Mesothelial cell of epicardium (in vitro differentiated cells): Measurements from ENCODE around the gene UROD. TPM values are rescaled to one million over a fixed set of nuclear protein-coding genes. Genes with fewer than 3 reads are reported as not detected.
A peak's percentile ranks its signal among the peaks of the same experiment; 100 is the strongest.
"Not testable (repeated sequence)": the region's sequence is repeated elsewhere in the genome, so short reads cannot be mapped to it uniquely, and the experiment has no call there.

Experiments
- DNase-seq, 2 experiments: peaks; one replicate each; pipeline ENCODE4 v3.0.0; 2021; ENCODE audit warnings: low spot score in 2 of 2; ENCODE audit not compliant: unreplicated experiment in 2 of 2
- H3K27ac Mint-ChIP-seq: 2 replicates; pipeline ENCODE4 v1.8.0; 2021; ENCODE audit warnings: mixed read lengths
- H3K27me3 Mint-ChIP-seq: 2 replicates; pipeline ENCODE4 v1.8.0; 2021; ENCODE audit warnings: low read depth, mixed read lengths
- H3K36me3 Mint-ChIP-seq: 2 replicates; pipeline ENCODE4 v1.8.0; 2021; ENCODE audit warnings: mixed read lengths
- H3K4me1 Mint-ChIP-seq: 2 replicates; pipeline ENCODE4 v1.8.0; 2021; ENCODE audit warnings: mixed read lengths
- H3K4me3 Mint-ChIP-seq: 2 replicates; pipeline ENCODE4 v1.8.0; 2021; ENCODE audit warnings: mild to moderate bottlenecking, moderate library complexity, mixed read lengths
- H3K9me3 Mint-ChIP-seq: 2 replicates; pipeline ENCODE4 v1.8.0; 2021; ENCODE audit warnings: mixed read lengths
- total RNA-seq: library from RNA; stranded (reverse); gene quantifications from 3 replicates; pipeline ENCODE4 v1.2.1, GENCODE V29; 2021
- TF ChIP-seq, protein P1 (sequence below): fragments of 200-600 bp; sonication (generic); IDR thresholded peaks from one replicate; pipeline ENCODE4 v1.5.0; 2021; ENCODE audit warnings: antibody characterized with exemption; ENCODE audit not compliant: unreplicated experiment

The UROD gene
- total RNA-seq, 1 donor from 2014 or later = 85.6 TPM

DNA sequence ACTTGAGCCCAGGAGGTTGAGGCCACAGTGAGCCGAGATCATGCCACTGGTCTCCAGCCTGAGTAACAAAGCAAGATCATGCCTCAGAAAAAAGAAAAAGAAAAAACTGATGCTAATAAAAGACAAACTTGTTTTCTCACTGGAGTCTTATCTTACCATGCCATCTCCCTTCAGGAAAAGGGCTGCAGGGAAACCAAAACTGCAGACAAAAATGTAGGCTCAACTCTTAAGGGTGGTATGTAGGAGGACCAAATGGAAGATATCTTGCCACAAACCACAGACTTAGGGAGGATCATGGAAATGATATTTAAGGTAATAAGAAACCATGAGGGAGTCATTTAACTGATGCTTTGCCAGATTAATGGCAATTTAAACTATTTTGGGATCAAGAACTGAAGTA lies 32.9 kb downstream of the UROD start:
- Mint-ChIP-seq H3K36me3 (no peaks in the 10 kb centered on the region), H3K4me3 (no peak overlapping the region), H3K27ac (no peak overlapping the region), H3K9me3 (no peaks in the 10 kb centered on the region), H3K27me3 (no peaks in the 10 kb centered on the region), H3K4me1 (no peaks in the 10 kb centered on the region)
- TF ChIP-seq, protein P1, sequence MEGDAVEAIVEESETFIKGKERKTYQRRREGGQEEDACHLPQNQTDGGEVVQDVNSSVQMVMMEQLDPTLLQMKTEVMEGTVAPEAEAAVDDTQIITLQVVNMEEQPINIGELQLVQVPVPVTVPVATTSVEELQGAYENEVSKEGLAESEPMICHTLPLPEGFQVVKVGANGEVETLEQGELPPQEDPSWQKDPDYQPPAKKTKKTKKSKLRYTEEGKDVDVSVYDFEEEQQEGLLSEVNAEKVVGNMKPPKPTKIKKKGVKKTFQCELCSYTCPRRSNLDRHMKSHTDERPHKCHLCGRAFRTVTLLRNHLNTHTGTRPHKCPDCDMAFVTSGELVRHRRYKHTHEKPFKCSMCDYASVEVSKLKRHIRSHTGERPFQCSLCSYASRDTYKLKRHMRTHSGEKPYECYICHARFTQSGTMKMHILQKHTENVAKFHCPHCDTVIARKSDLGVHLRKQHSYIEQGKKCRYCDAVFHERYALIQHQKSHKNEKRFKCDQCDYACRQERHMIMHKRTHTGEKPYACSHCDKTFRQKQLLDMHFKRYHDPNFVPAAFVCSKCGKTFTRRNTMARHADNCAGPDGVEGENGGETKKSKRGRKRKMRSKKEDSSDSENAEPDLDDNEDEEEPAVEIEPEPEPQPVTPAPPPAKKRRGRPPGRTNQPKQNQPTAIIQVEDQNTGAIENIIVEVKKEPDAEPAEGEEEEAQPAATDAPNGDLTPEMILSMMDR = no peak
- no peak for DNase-seq

DNA sequence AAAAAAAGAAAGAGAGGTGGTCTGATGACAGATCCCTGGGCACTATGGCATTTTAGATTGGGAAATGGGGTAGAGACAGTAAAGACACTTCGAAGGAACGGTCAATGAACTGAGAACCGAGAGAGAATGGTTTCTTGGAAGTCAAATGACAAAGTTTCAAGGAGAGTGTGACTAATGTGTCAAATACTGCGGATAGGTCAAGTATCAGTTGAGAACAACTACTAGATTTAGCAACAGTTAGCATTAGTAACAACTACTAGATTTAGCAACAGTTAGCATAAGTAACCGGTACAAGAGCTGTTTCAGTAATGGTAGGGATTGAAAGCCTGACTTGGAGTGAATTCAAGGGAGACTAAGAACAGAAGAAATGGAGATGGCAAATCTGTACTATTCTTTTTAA lies 35.0 kb downstream of the UROD start:
- Mint-ChIP-seq H3K27ac (no peak overlapping the region), H3K4me1 (peaks cover 8% of the 10 kb centered on the region), H3K36me3 (no peaks in the 10 kb centered on the region), H3K4me3 (no peak overlapping the region), H3K27me3 (no peaks in the 10 kb centered on the region), H3K9me3 (no peaks in the 10 kb centered on the region)
- no peak for DNase-seq
- TF ChIP-seq, protein P1 = no peak

DNA sequence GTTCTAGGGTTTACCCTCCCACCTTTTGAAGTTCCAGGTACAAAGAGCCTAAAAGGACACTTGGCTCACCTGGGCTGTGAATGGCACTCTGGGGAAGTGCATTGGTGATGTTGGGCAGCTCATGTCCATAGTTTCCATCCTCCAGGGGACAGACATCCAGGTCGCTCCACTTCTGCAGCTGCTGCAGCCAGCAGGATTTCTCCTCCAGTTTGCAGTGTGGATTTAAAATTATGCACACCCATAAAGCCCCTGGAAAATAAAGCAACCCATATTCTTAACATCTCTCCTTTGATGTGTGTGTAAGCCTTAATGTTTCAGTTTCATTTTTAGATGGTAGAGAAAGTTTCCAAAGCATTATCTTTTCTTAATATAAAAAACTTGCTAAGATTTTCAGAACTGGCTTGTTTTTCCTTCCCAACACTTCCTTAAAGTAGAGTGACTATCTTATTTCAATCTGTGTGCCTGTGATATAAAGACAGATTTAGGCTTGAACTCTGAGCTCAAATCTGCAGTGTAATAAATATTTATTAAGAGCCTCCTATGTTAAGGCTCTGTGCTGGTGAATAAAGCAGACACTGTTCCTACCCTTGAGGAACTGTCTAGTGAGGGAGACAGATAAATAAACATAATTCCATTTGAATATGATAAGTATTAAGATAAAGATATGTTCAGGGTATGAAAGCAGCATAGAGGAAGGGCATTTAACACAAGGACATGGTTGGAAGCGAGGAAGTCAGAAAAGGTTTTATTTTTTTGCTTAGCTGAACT lies 39.1 kb downstream of the UROD start:
- Mint-ChIP-seq H3K27me3 (no peaks in the 10 kb centered on the region), H3K4me3 (no peak overlapping the region), H3K4me1 (peaks cover 9% of the 10 kb centered on the region), H3K9me3 (no peaks in the 10 kb centered on the region), H3K27ac (peak overlapping the region; percentile 18), H3K36me3 (no peaks in the 10 kb centered on the region)
- TF ChIP-seq, protein P1 = no peak
- DNase-seq = no peak

DNA sequence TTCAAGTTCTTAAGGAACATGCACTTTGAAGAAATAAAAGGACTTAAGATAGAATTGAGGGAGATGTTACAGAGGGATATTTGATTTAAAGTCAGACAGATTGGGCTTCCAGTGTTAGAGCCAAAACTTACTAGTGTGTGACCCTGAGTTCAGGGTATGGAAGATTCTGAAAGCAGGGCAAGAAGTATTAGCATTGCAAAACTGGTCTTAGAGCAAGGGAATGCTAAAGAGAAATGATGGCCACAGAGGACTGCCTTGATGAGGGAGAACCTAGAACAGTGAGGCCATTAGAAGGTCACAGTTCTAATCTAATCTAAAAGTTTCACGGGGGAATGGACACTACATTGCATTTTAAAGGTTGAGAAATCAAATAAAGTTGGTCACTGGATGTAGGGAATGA lies 45.5 kb downstream of the UROD start:
- Mint-ChIP-seq H3K36me3 (no peaks in the 10 kb centered on the region), H3K27ac (no peak overlapping the region), H3K4me1 (peaks cover 1% of the 10 kb centered on the region), H3K9me3 (no peaks in the 10 kb centered on the region), H3K4me3 (no peak overlapping the region), H3K27me3 (no peaks in the 10 kb centered on the region)
- TF ChIP-seq, protein P1 = no peak
- DNase-seq = no peak

DNA sequence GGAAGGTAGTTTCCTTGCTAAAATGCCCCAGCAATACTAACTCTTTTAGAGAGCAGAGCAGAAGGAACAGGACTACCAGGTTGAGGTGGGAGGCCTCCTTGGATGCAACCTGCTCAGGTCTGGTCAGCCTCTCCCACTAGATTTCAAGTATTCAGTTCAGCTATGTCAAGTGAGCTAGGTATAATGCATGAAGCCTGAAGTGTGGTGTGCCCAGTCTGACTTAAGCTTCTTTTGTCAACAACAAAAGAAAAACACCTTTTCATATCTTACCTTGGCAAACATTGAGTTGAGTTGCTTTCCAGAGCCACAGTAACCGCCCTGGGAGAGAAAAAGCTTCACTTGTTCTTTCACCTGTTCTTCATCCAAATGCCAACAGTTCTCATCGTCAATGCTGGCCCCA lies 47.8 kb downstream of the UROD start:
- H3K36me3 Mint-ChIP-seq = no peaks in the 10 kb centered on the region
- DNase-seq = no peak
- no peaks in the 10 kb centered on the region for H3K4me1 Mint-ChIP-seq
- no peak overlapping the region for H3K27ac Mint-ChIP-seq
- TF ChIP-seq, protein P1 = no peak
- no peaks in the 10 kb centered on the region for H3K9me3 Mint-ChIP-seq
- H3K4me3 Mint-ChIP-seq = no peak overlapping the region
- no peaks in the 10 kb centered on the region for H3K27me3 Mint-ChIP-seq

DNA sequence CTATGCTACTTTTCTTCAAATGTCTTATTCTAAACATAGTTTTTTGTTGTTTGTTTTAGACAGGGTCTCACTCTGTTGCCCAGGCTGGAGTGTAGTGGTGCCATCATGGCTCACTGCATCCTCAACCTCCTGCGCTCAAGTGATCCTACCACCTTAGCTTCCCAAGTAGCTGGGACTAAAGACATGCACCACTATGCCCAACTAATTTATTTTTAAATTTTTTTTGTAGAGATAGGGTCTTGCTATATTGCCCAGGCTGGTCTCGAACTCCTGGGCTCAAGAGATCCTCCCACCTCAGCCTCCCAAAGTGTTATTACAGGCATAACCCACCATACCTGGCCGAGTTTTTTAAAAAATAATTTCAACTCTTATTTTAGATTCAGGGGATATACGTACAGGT lies 50.4 kb downstream of the UROD start:
- H3K4me1 Mint-ChIP-seq, H3K27ac Mint-ChIP-seq, H3K9me3 Mint-ChIP-seq, H3K4me3 Mint-ChIP-seq, H3K36me3 Mint-ChIP-seq, DNase-seq, H3K27me3 Mint-ChIP-seq: not testable (repeated sequence)
